Heart right ventricle (tissue), 16 donors: Measurements from ENCODE around the gene CCZ1B. TPM values are rescaled to one million over a fixed set of nuclear protein-coding genes. Genes with fewer than 3 reads are reported as not detected.
"Not testable (repeated sequence)": the region's sequence is repeated elsewhere in the genome, so short reads cannot be mapped to it uniquely, and the experiment has no call there.

Experiments used
- ATAC-seq, 8 donors: fragments of 200-7000 bp; cut with Tn5 transposase; one replicate each; pipeline ENCODE4 v1.9.1; 2020; ENCODE audit warnings: mild to moderate bottlenecking in 8 of 8, moderate library complexity in 8 of 8, moderate number of reproducible peaks in 1 of 8
- DNase-seq, 2 donors: peaks; one replicate each; pipeline ENCODE4 v3.0.0-alpha.2; 2020
- H3K27ac ChIP-seq, 10 donors: fragments of 200-600 bp; sonication (generic) in 2 of 10; one replicate each; pipeline versions ENCODE4 v1.5.0 to v1.8.0; 2020 to 2022; ENCODE audit warnings: mild to moderate bottlenecking in 3 of 10
- H3K27me3 ChIP-seq, 7 donors: fragments of 200-600 bp; one replicate each; pipeline ENCODE4 v1.8.0; 2021 to 2022; ENCODE audit warnings: mild to moderate bottlenecking in 2 of 7
- H3K36me3 ChIP-seq, 9 donors: fragments of 200-600 bp; sonication (generic) in 1 of 9; one replicate each; pipeline versions ENCODE4 v1.5.0 to v1.8.0; 2020 to 2022; ENCODE audit warnings: mild to moderate bottlenecking in 2 of 9
- H3K4me1 ChIP-seq, 9 donors: fragments of 200-600 bp; sonication (generic) in 1 of 9; one replicate each; pipeline versions ENCODE4 v1.5.0 to v1.8.0; 2020 to 2022; ENCODE audit warnings: mild to moderate bottlenecking in 4 of 9
- H3K4me3 ChIP-seq, 10 donors: fragments of 200-600 bp; sonication (generic) in 2 of 10; one replicate each; pipeline versions ENCODE4 v1.5.0 to v1.8.0; 2020 to 2022; ENCODE audit warnings: mild to moderate bottlenecking in 7 of 10, moderate library complexity in 2 of 10
- H3K9me3 ChIP-seq, 11 donors: fragments of 200-600 bp in 10 of 11; sonication (generic) in 2 of 11; one replicate each; pipeline versions ENCODE4 v1.5.0 to v1.8.0; 2013 to 2022; ENCODE audit warnings: mild to moderate bottlenecking in 2 of 11, control low read depth in 1 of 11, moderate library complexity in 1 of 11
- WGBS, 2 donors: extraction: QIAGEN DNeasy Blood & Tissue Kit; methylation state at CpG; one replicate each; pipeline ENCODE4 v1.1.7; 2013; ENCODE audit warnings: inconsistent platforms in 1 of 2; 5-methylcytosine and 5-hydroxymethylcytosine counted together
- intact Hi-C, 10 donors: fragments of 100-400 bp; cut with DNase I; formaldehyde crosslinking; loops; one replicate each; pipeline versions ENCODE4 v1.11.1 to v1.14.2; 2022
- long read RNA-seq, 3 donors: library from polyadenylated mRNA; unstranded; transcript quantifications; one replicate each; pipeline ENCODE4 v2.0.0, GENCODE V29; 2020 to 2021
- polyA plus RNA-seq, 2 donors: library from polyadenylated mRNA; stranded (reverse); fragments of 200-250 nt; gene quantifications; one replicate each; pipeline ENCODE4 v1.2.3, GENCODE V29; 2013
- total RNA-seq, 10 donors: library from RNA; stranded (reverse); fragmentation: NEBNext Ultra II Directional in 3 of 10; extraction: Animal tissue kit (Norgen Biotek cat#: 25700) in 3 of 10; gene quantifications; one replicate each; pipeline versions ENCODE4 v1.2.1 to v1.2.4, GENCODE V29; 2021 to 2023
- TF ChIP-seq, protein P1 (sequence below), 9 donors: fragments of 200-600 bp; sonication (generic) in 2 of 9; IDR thresholded peaks; one replicate each; pipeline versions ENCODE4 v1.5.0 to v1.8.0; 2021 to 2022; ENCODE audit warnings: antibody characterized with exemption in 9 of 9, mild to moderate bottlenecking in 5 of 9, moderate library complexity in 1 of 9
- donor health status: Arrhythmogenic right ventricular cardiomyopathy.
- donor health status: ischemic (EF 13 %, LVEDD 7.1; RV severe dilation, severe dysfunction).
- donor health status: healthy with polysubstance abuse.
- donor health status: DM: no; HTN: yes; CAD: no.
- donor health status: DM: no; HTN: no; CAD: no.
- donor health status: ischemic (EF 25% LVEDD 6.9; RV normal size, moderate dysfunction).
- donor health status: ischemic (EF 25% LVEDD 5.7; RV mildly dilated, moderate dysfunction).
- donor health status: healthy.
- donor health status: DM: yes; HTN: yes; CAD: no.
- donor health status: Ischemic cardiomyopathy.
- donor health status: ischemic (EF 35%, LVEDD 5.7; RV mildly dilated, moderate dysfunction).
- donor health status: nonischemic (EF 11% LVEDD 7.7; RV severe dilation, severe dysfunction).
- donor health status: DM: yes; HTN: yes; CAD: no.
- donor health status: PGD.
- donor health status: ischemic (EF 29% LVEDD 5.4; RV normal size, mild dysfunction).
- donor health status: nonischemic (EF 23%, LVEDD 6.1; RV moderate dilation, normal function).

Gene CCZ1B
- total RNA-seq (10 to 100 TPM; 13.1 to 33.4 (median 23.7) TPM), polyA plus RNA-seq (10 to 100 TPM; 18.4 to 36.9 TPM)
- long read RNA-seq, donor 1, transcript CCZ1B-201 (15 exons, 2,885 nt): major isoform, 26 of 33 reads
- long read RNA-seq, donor 1, partial matches to known transcripts: 1 of 33 reads
- long read RNA-seq, donor 1, other reads (novel, unspliced or antisense): 4 of 33 reads
- long read RNA-seq, donor 2, transcript CCZ1B-201 (15 exons, 2,885 nt): major isoform, 53 of 61 reads
- long read RNA-seq, donor 2, partial matches to known transcripts: 0 of 61 reads
- long read RNA-seq, donor 2, other reads (novel, unspliced or antisense): 6 of 61 reads
- long read RNA-seq, donor 3: 0 reads

DNA sequence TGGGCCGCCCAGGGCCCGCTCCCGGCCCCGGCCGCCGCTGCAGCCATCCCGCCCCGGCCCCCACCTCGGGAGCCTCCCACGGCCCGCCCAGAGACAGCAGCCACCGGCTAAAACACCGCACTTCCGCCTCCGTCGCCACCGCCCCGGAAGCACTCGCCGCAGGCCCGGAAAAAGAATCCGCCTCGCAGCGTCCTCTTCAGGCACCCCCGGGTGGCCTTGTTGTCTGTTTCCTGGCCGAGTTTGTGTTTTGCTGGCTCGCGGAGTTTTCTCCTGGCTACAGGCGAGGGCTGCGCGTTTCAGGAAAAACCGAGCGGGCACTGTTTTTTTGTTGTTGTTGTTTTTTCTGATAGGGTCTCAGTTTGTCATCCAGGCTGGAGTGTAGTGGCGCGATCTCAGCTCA lies at the start of gene CCZ1B:
Gene CCZ1B, minus strand, starts transcription at position 125 of the 400 bp plus-strand sequence. Its CDS starts 78 bp downstream, at position 47.
- peaks cover 0 to 25% (median 4%) of the 10 kb centered on the region in 9 donors for H3K36me3 ChIP-seq
- H3K4me1 ChIP-seq, H3K9me3 ChIP-seq, intact Hi-C loops: not testable (repeated sequence)
- TF ChIP-seq, protein P1, sequence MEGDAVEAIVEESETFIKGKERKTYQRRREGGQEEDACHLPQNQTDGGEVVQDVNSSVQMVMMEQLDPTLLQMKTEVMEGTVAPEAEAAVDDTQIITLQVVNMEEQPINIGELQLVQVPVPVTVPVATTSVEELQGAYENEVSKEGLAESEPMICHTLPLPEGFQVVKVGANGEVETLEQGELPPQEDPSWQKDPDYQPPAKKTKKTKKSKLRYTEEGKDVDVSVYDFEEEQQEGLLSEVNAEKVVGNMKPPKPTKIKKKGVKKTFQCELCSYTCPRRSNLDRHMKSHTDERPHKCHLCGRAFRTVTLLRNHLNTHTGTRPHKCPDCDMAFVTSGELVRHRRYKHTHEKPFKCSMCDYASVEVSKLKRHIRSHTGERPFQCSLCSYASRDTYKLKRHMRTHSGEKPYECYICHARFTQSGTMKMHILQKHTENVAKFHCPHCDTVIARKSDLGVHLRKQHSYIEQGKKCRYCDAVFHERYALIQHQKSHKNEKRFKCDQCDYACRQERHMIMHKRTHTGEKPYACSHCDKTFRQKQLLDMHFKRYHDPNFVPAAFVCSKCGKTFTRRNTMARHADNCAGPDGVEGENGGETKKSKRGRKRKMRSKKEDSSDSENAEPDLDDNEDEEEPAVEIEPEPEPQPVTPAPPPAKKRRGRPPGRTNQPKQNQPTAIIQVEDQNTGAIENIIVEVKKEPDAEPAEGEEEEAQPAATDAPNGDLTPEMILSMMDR (IDR thresholded peaks at IDR 0.05): peak in 5 of 9 donors; percentile 12 to 51 (median 36)
- DNase-seq: peak; percentile 87 to 89
- WGBS, 2 donors: 1 to 4% methylated on average over 23 to 26 of the region's 35 CpGs
- peak within 1 kb of the TSS; percentile 46 to 71 (median 61) for H3K4me3 ChIP-seq
- H3K27me3 ChIP-seq: peaks cover 0 to 10% (median 5%) of the 10 kb centered on the region in 7 donors
- peak within 1 kb of the TSS in 9 of 10 donors; percentile 45 to 87 (median 56) for H3K27ac ChIP-seq
- peak; percentile 96 to 99 (median 98) for ATAC-seq

DNA sequence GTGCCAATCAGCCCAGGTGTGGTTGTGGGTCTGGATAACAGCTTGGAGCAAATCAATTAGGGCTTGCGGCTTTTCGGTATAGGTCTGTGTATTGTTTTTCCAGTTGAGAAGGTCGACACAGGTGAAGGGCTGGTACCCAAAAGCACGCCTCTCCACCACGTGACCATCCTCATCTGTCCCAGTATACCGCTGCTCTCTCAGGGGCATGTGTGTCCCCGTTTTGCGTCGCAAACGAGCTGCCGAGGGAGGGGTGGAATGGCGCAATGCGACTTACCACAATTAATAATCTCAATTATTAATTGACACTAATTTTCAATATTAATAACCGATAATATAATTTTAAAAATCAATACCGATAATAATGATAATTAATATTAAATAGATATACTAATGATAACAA lies 48.9 kb upstream of the CCZ1B start:
- intact Hi-C loops, H3K27me3 ChIP-seq, ATAC-seq, H3K4me1 ChIP-seq, H3K27ac ChIP-seq, DNase-seq, H3K36me3 ChIP-seq, H3K9me3 ChIP-seq, H3K4me3 ChIP-seq: not testable (repeated sequence)
- WGBS, 2 donors: 95 to 96% methylated on average over 15 of the region's 15 CpGs

DNA sequence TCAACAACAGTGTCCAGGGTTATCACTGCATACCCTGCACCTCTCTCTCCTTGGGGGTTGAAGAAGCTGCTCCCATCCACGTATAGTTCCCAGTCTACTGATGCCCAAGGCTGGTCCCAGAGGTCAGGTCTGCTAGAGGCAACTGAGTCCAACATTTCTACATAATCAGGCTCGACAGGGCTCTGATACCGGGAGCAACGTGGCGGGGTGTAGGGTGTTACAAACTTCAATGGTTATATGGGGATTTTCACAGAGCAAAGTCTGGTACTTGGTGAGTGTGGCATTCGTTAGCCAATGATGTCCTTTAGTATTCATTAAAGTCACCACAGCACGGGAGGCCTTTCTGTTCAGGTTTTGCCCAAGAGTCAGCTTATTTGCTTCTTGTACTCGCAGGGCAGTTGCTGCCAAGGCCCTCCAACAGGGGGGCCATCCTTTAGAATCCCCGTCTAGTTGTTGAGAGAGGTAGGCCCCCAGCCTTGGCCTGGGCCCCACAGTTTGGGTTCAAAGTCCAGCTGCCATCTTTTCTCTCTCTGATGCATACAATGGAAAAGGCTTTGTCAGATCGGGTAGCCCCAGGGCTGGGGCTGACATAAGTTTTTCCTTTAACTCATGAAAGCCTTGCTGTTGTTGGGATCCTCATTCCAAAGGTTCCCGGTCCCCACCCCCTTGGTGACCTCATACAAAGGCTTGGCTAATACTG lies 46.3 kb upstream of the CCZ1B start:
- intact Hi-C loops, H3K27me3 ChIP-seq, H3K4me1 ChIP-seq, H3K27ac ChIP-seq, H3K4me3 ChIP-seq, H3K36me3 ChIP-seq, ATAC-seq, DNase-seq, H3K9me3 ChIP-seq: not testable (repeated sequence)
- WGBS, 2 donors: 80 to 81% methylated on average over 11 of the region's 11 CpGs

DNA sequence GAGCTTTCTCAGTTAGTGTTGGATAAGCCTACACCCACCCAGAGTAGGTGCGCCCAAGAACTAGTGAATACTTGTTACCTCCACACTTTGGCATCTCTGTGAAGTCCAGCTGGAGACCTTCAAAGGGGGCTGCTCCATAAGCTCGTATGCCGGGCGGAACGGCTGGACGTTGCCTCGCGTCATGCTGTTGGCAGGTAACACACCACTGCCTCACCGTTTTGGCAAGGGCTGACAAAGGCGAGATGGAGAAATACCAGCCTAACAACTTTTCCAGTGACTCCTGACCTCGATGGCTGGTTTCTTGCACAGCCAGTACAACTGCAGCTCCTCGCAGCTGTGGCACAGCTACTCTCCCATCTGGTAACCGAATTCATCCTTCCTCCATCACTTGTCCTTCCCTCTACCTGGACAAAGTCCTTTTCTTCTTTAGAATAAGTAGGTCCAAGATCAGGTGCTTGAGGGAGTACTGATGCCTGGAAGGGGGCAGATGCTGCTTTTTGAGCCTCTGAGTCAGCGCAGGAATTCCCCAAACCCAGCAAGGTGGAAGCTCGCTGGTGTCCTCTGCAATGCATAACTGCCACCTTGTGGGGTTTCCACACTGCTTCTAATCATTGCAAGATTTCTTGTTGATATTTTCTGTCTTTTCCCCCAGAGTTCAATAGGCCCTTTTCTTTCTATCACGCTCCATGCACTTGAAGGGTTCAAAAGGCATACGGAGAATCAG lies 45.5 kb upstream of the CCZ1B start:
- H3K36me3 ChIP-seq, ATAC-seq: not testable (repeated sequence)
- WGBS, 2 donors: 74 to 81% methylated on average over 17 of the region's 17 CpGs

DNA sequence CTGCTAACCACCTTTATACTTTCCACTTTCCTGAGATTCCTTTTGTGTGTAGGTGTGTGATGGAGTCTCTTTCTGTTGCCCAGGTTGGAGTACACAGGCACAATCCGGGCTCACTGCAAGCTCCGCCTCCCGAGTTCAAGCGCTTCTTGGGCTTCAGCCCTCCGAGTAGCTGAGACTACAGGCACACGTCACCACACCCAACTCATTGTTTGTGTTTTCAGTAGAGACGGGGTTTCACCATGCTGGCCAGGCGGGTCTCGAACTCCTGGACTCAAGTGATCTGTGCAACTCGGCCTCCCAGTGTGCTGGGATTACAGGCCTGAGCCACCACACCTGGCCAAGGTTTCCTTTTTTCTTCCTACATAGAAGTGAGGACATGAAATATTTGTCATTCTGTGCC lies 38.7 kb upstream of the CCZ1B start:
- intact Hi-C loops, ATAC-seq, H3K9me3 ChIP-seq: not testable (repeated sequence)

More for the DNA sequence above, 45.5 kb upstream of the CCZ1B start:
- H3K9me3 ChIP-seq, H3K27ac ChIP-seq, H3K4me3 ChIP-seq, H3K27me3 ChIP-seq, H3K4me1 ChIP-seq, DNase-seq, intact Hi-C loops: not testable (repeated sequence)

DNA sequence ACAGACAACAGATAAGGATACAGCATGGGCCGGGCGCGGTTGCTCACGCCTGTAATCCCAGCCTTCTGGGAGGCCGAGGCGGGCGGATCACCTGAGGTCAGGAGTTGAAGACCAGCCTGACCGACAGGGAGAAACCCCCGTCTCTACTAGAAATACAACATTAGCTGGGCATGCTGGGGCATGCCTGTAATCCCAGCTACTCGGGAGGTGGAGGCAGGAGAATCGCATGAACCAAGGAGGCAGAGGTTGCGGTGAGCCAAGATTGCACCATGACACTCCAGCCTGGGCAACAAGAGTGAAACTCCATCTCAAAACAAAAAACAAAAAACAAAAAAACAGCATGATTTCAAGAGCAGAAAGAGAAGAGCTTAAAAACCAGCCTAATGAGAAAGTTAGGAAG lies 38.1 kb upstream of the CCZ1B start:
- H3K4me1 ChIP-seq, DNase-seq, H3K9me3 ChIP-seq, H3K27ac ChIP-seq, intact Hi-C loops, H3K36me3 ChIP-seq, ATAC-seq, H3K4me3 ChIP-seq, H3K27me3 ChIP-seq: not testable (repeated sequence)
- 78 to 88% methylated on average over 12 of the region's 12 CpGs for WGBS, 2 donors

More for the DNA sequence above, 38.7 kb upstream of the CCZ1B start:
- not testable (repeated sequence) for H3K27ac ChIP-seq, H3K36me3 ChIP-seq, DNase-seq, H3K4me1 ChIP-seq, H3K4me3 ChIP-seq, H3K27me3 ChIP-seq
- WGBS, 2 donors: 74 to 82% methylated on average over 10 of the region's 10 CpGs

DNA sequence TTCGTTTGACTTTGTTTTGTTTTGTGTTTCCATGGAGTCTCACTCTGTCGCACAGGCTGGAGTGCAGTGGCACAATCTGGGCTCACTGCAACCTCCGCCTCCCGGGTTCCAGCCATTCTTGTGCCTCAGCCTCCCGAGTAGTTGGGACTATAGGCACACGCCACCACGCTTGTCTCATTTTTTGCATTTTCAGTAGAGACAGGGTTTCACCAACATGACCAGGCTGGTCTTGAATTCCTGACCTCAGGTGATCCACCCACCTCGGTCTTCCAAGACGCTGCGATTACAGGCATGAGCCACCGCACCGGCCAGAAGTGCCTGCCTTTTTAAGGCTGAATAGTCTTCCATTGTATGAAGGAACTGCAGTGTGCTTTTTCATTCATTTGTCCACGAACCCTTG lies 36.8 kb upstream of the CCZ1B start:
- H3K9me3 ChIP-seq, intact Hi-C loops, ATAC-seq, H3K27ac ChIP-seq, H3K27me3 ChIP-seq, H3K36me3 ChIP-seq, DNase-seq, H3K4me1 ChIP-seq, H3K4me3 ChIP-seq: not testable (repeated sequence)
- 85% methylated on average over 13 of the region's 13 CpGs for WGBS, 2 donors
